H1 (cell line): Measurements from ENCODE around the gene RBM47. TPM values are rescaled to one million over a fixed set of nuclear protein-coding genes. Genes with fewer than 3 reads are reported as not detected.

Experiments used
- CTCF ChIA-PET: fragments of 300-600 bp; sonication (Branson Sonifier 250); formaldehyde crosslinking; loops from one replicate; lab custom pipeline; 2021; ENCODE audit not compliant: partially characterized antibody; lab: Charles Lee
- POLR2A ChIA-PET: fragments of 300-600 bp; sonication (Branson Sonifier 250); formaldehyde crosslinking; loops from one replicate; lab custom pipeline; 2021; ENCODE audit warnings: inconsistent platforms; ENCODE audit not compliant: partially characterized antibody; lab: Charles Lee
- DNase-seq, 2 experiments: peaks; one replicate each; pipeline versions ENCODE4 v3.0.0 to v3.0.0-alpha.2; 2010 to 2022; ENCODE audit warnings: low spot score in 2 of 2, low read depth in 1 of 2, mixed read lengths in 1 of 2
- FAIRE-seq: peaks from 2 replicates; lab custom pipeline; 2011; peaks lifted over from hg19 to GRCh38; lab: Jason Lieb, UNC
- H2AFZ ChIP-seq: 2 replicates; pipeline ENCODE4 v1.8.1; 2012; ENCODE audit warnings: low read length, inconsistent platforms
- H2AK5ac ChIP-seq: 2 replicates; pipeline ENCODE4 v1.6.1; 2013; ENCODE audit warnings: low read depth, low read length
- H2BK120ac ChIP-seq: replicated peaks from 2 replicates; pipeline ENCODE3; 2013; ENCODE audit warnings: low read depth, low read length, inconsistent platforms
- H2BK12ac ChIP-seq: 2 replicates; pipeline ENCODE4 v1.6.1; 2013; ENCODE audit warnings: low read depth, low read length
- H2BK15ac ChIP-seq: 2 replicates; pipeline ENCODE4 v1.6.1; 2013; ENCODE audit warnings: low read length
- H2BK20ac ChIP-seq: 2 replicates; pipeline ENCODE4 v1.6.1; 2013; ENCODE audit warnings: low read length
- H2BK5ac ChIP-seq: 2 replicates; pipeline ENCODE4 v1.6.1; 2013; ENCODE audit warnings: low read depth, low read length
- H3K14ac ChIP-seq: 2 replicates; pipeline ENCODE4 v1.6.1; 2013; ENCODE audit warnings: inconsistent platforms; ENCODE audit not compliant: insufficient read length
- H3K18ac ChIP-seq: 2 replicates; pipeline ENCODE4 v1.6.1; 2013; ENCODE audit warnings: low read length; ENCODE audit errors: extremely low read depth
- H3K23ac ChIP-seq: 2 replicates; pipeline ENCODE4 v1.6.1; 2013; ENCODE audit warnings: inconsistent platforms; ENCODE audit not compliant: insufficient read length
- H3K23me2 ChIP-seq: 2 replicates; pipeline ENCODE4 v1.6.1; 2013; ENCODE audit warnings: low read depth, low read length
- H3K27ac ChIP-seq: 2 replicates; pipeline ENCODE4 v1.6.1; 2011; ENCODE audit warnings: low read depth, low read length, inconsistent platforms
- H3K27me3 ChIP-seq, 4 experiments: replicated peaks in 1 of 4; 1 replicate in 1 of 4; 2 replicates in 3 of 4; pipeline versions ENCODE4 v1.6.1 to v1.8.1; 2011 to 2013; ENCODE audit warnings: low read length in 3 of 4, mild to moderate bottlenecking in 3 of 4, inconsistent platforms in 2 of 4, mixed read lengths in 2 of 4, moderate library complexity in 1 of 4; ENCODE audit not compliant: control insufficient read depth in 3 of 4, insufficient read depth in 3 of 4; ENCODE audit errors: extremely low read depth in 1 of 4
- H3K36me3 ChIP-seq, 4 experiments: 2 replicates each; pipeline versions ENCODE4 v1.6.1 to v1.8.1; 2011 to 2013; ENCODE audit warnings: mild to moderate bottlenecking in 4 of 4, low read length in 3 of 4, moderate library complexity in 2 of 4, control low read depth in 1 of 4, inconsistent platforms in 1 of 4; ENCODE audit not compliant: insufficient read depth in 4 of 4, control insufficient read depth in 2 of 4
- H3K4ac ChIP-seq: replicated peaks from 2 replicates; pipeline ENCODE3; 2013; ENCODE audit warnings: low read length, low read depth, mixed read lengths, inconsistent platforms; ENCODE audit not compliant: insufficient read length
- H3K4me1 ChIP-seq, 4 experiments: replicated peaks in 1 of 4; 1 replicate in 1 of 4; 2 replicates in 3 of 4; pipeline versions ENCODE4 v1.6.1 to v1.8.1; 2011 to 2013; ENCODE audit warnings: low read length in 3 of 4, inconsistent platforms in 2 of 4, mixed read lengths in 1 of 4; ENCODE audit not compliant: insufficient read depth in 4 of 4, control insufficient read depth in 3 of 4
- H3K4me2 ChIP-seq, 2 experiments: 2 replicates each; pipeline versions ENCODE4 v1.6.1 to v1.8.1; 2011 to 2013; ENCODE audit warnings: low read depth in 2 of 2, low read length in 2 of 2, control low read depth in 1 of 2, inconsistent platforms in 1 of 2, mild to moderate bottlenecking in 1 of 2; ENCODE audit not compliant: insufficient read depth in 1 of 2
- H3K4me3 ChIP-seq, 4 experiments: fragments of 200-600, 300-600 bp in 1 of 4; sonication (generic), shearing (Covaris generic), sonication (Bioruptor Twin) in 1 of 4; 2 replicates each; pipeline versions ENCODE4 v1.5.1 to v1.8.1; 2011 to 2016; ENCODE audit warnings: low read length in 4 of 4, low read depth in 3 of 4, control low read depth in 2 of 4, inconsistent platforms in 2 of 4, mild to moderate bottlenecking in 2 of 4, mixed read lengths in 1 of 4, moderate library complexity in 1 of 4; ENCODE audit not compliant: insufficient read depth in 2 of 4; ENCODE audit errors: extremely low read depth in 1 of 4
- H3K56ac ChIP-seq: replicated peaks from 2 replicates; pipeline ENCODE3; 2013; ENCODE audit warnings: low read depth, mild to moderate bottlenecking, mixed read lengths, low read length, inconsistent platforms; ENCODE audit not compliant: insufficient read length
- H3K79me1 ChIP-seq: 2 replicates; pipeline ENCODE4 v1.6.1; 2013; ENCODE audit warnings: low read depth, low read length, control low read depth
- H3K79me2 ChIP-seq, 2 experiments: 2 replicates each; pipeline versions ENCODE4 v1.6.1 to v1.8.1; 2012 to 2013; ENCODE audit warnings: low read length in 2 of 2, mild to moderate bottlenecking in 2 of 2, inconsistent platforms in 1 of 2; ENCODE audit not compliant: insufficient read depth in 2 of 2, control insufficient read depth in 1 of 2
- H3K9ac ChIP-seq, 4 experiments: replicated peaks in 1 of 4; 1 replicate in 1 of 4; 2 replicates in 3 of 4; pipeline versions ENCODE4 v1.6.1 to v1.8.1; 2011 to 2013; ENCODE audit warnings: low read depth in 3 of 4, low read length in 3 of 4, control low read depth in 2 of 4, mild to moderate bottlenecking in 2 of 4, moderate library complexity in 2 of 4, inconsistent platforms in 1 of 4; ENCODE audit errors: extremely low read depth in 1 of 4
- H3K9me3 ChIP-seq, 2 experiments: 2 replicates each; pipeline versions ENCODE4 v1.6.1 to v1.8.1; 2012 to 2013; ENCODE audit warnings: mild to moderate bottlenecking in 2 of 2, moderate library complexity in 2 of 2, control low read depth in 1 of 2, inconsistent platforms in 1 of 2, low read depth in 1 of 2, low read length in 1 of 2, mixed read lengths in 1 of 2; ENCODE audit not compliant: insufficient read depth in 2 of 2
- H4K20me1 ChIP-seq, 2 experiments: replicated peaks in 1 of 2; 2 replicates each; pipeline versions ENCODE3 to v1.8.1; 2011 to 2013; ENCODE audit warnings: inconsistent platforms in 2 of 2, low read length in 2 of 2, mild to moderate bottlenecking in 1 of 2; ENCODE audit not compliant: insufficient read depth in 2 of 2, control insufficient read depth in 1 of 2
- H4K5ac ChIP-seq: 2 replicates; pipeline ENCODE4 v1.6.1; 2013; ENCODE audit warnings: low read length, low read depth, mixed read lengths, inconsistent platforms; ENCODE audit not compliant: insufficient read length
- H4K8ac ChIP-seq: 2 replicates; pipeline ENCODE4 v1.8.0; 2013; ENCODE audit warnings: mild to moderate bottlenecking, moderate library complexity, low read length, inconsistent platforms; ENCODE audit not compliant: insufficient read depth; ENCODE audit errors: extremely low read depth
- H4K91ac ChIP-seq: replicated peaks from 2 replicates; pipeline ENCODE3; 2013; ENCODE audit warnings: low read length, mixed read lengths, inconsistent platforms; ENCODE audit not compliant: insufficient read length
- ATF3 ChIP-seq: IDR thresholded peaks from 2 replicates; pipeline ENCODE4 v1.6.1; 2011; ENCODE audit warnings: low read depth, mild to moderate bottlenecking, low read length; ENCODE audit not compliant: insufficient read depth
- CTBP2 ChIP-seq: IDR thresholded peaks from 2 replicates; pipeline ENCODE4 v1.7.0; 2011; ENCODE audit warnings: borderline replicate concordance, mild to moderate bottlenecking, moderate library complexity, mixed read lengths, low read length; ENCODE audit not compliant: insufficient read depth, insufficient read length
- EZH2 ChIP-seq: fragments of 200-600 bp; sonication (generic); IDR thresholded peaks from 2 replicates; pipeline ENCODE4 v1.7.1; 2012; ENCODE audit warnings: low read depth, mild to moderate bottlenecking, moderate library complexity, low read length, inconsistent platforms; ENCODE audit not compliant: severe bottlenecking
- GTF2F1 ChIP-seq: IDR thresholded peaks from 2 replicates; pipeline ENCODE4 v1.6.1; 2012; ENCODE audit warnings: low read depth, low read length, improper control_type of control experiment, borderline replicate concordance
- SAP30 ChIP-seq: fragments of 300-600 bp; sonication (generic); IDR thresholded peaks from 2 replicates; pipeline ENCODE4 v1.7.1; 2012; ENCODE audit warnings: low read length, moderate library complexity, mild to moderate bottlenecking, inconsistent platforms; ENCODE audit not compliant: insufficient read depth, insufficient replicate concordance
- WGBS, 2 experiments: shearing (Covaris generic) in 1 of 2; methylation state at CpG; one replicate each; pipeline versions ENCODE4 v1.1.6 to v1.1.7; 2013 to 2015; ENCODE audit warnings: low lambda C conversion rate in 2 of 2, mixed read lengths in 2 of 2, inconsistent platforms in 1 of 2, low coverage in 1 of 2, missing lambda C conversion rate in 1 of 2; ENCODE audit not compliant: insufficient replicate concordance in 2 of 2, insufficient coverage in 1 of 2, insufficient read length in 1 of 2; ENCODE audit errors: extremely low coverage in 1 of 2, missing lambda C conversion rate in 1 of 2; 5-methylcytosine and 5-hydroxymethylcytosine counted together
- polyA plus RNA-seq, 7 experiments: library from polyadenylated mRNA; depleted of rRNA in 3 of 7; stranded (reverse) in 5 of 7; unstranded in 2 of 7; fragments of >200 nt in 5 of 7; fragments of 200-250 nt in 2 of 7; gene quantifications; 1 replicate in 5 of 7; 2 replicates in 1 of 7; 4 replicates in 1 of 7; pipeline versions ENCODE4 v1.2.1 to v1.2.3, GENCODE V29; 2011 to 2013; ENCODE audit warnings: missing spikeins in 2 of 7, mixed read lengths in 2 of 7
- total RNA-seq: library from RNA; stranded (reverse); fragmentation: NEBNext Ultra II Directional; extraction: Animal tissue kit (Norgen Biotek cat#: 25700); gene quantifications from 2 replicates; pipeline ENCODE4 v1.2.1, GENCODE V29; 2021

The RBM47 gene
- total and polyA plus RNA-seq, 2 of the 8 experiments (the other 6 are each of a cell fraction or from before 2014, with no cell fraction given), result 42.8 to 78.9 TPM

GRCh38 chr4:40562208-40562607, 67.5 kb downstream of the RBM47 start:
- no peak overlapping the region for H3K4me3 ChIP-seq
- no peak overlapping the region for H3K27ac ChIP-seq
- no peak overlapping the region for H3K14ac ChIP-seq
- peaks cover 3 to 73% of the 10 kb centered on the region in 2 experiments; a peak in 2 of 4 replicates for H3K79me2 ChIP-seq
- ChIA-PET CTCF (interaction anchor here (1.0 to 1.2 kb wide), 2 partner anchors 27 to 89 kb away, joined by 3 to 5 read pairs; no protein-coding TSS in a partner anchor), POLR2A (interaction anchor here (0.6 to 1.1 kb wide), 2 partner anchors 10 to 331 kb away, joined by 3 to 4 read pairs; no protein-coding TSS in a partner anchor)
- H3K36me3 ChIP-seq, result no peaks in the 10 kb centered on the region
- H2BK15ac ChIP-seq, result no peak overlapping the region
- H2BK5ac ChIP-seq, result no peak overlapping the region
- DNase-seq, result no peak
- H2BK20ac ChIP-seq, result no peak overlapping the region
- H4K20me1 ChIP-seq, result peaks cover 0 to 9% of the 10 kb centered on the region in 2 experiments
- H3K18ac ChIP-seq, result no peak overlapping the region
- H3K4me2 ChIP-seq, result no peak overlapping the region
- H3K23me2 ChIP-seq, result no peaks in the 10 kb centered on the region
- no peak overlapping the region for H2BK120ac ChIP-seq
- no peak overlapping the region for H2AK5ac ChIP-seq
- no peak overlapping the region for H2BK12ac ChIP-seq
- H3K79me1 ChIP-seq, result peaks cover 5% of the 10 kb centered on the region; the same call in 1 of the 2 replicates
- no peak overlapping the region for H4K5ac ChIP-seq
- H3K4ac ChIP-seq, result no peak overlapping the region
- FAIRE-seq, result no peak
- no peak overlapping the region for H4K8ac ChIP-seq
- H3K27me3 ChIP-seq, result no peaks in the 10 kb centered on the region
- H2AFZ ChIP-seq, result no peak overlapping the region
- peaks cover 4 to 12% (median 7%) of the 10 kb centered on the region in 4 experiments; a peak in 6 of 7 replicates for H3K4me1 ChIP-seq
- no peak overlapping the region for H3K56ac ChIP-seq
- TF ChIP-seq CTBP2, result no peak
- TF ChIP-seq SAP30, result no peak
- no peak for TF ChIP-seq GTF2F1
- TF ChIP-seq EZH2, result no peak
- no peak for TF ChIP-seq ATF3
- TF ChIP-seq, all 59 proteins: peak for 0
- Histone ChIP-seq H3K23ac (no peak overlapping the region), H3K9ac (no peak overlapping the region), H4K91ac (no peak overlapping the region), H3K9me3 (no peaks in the 10 kb centered on the region)
- WGBS, 2 experiments, result 97% methylated on average over 6 of the region's 6 CpGs; no CpG with 5 or more reads in 1 of the 2 experiments
